Measurements from ENCODE around the gene DGAT2.

DNA sequence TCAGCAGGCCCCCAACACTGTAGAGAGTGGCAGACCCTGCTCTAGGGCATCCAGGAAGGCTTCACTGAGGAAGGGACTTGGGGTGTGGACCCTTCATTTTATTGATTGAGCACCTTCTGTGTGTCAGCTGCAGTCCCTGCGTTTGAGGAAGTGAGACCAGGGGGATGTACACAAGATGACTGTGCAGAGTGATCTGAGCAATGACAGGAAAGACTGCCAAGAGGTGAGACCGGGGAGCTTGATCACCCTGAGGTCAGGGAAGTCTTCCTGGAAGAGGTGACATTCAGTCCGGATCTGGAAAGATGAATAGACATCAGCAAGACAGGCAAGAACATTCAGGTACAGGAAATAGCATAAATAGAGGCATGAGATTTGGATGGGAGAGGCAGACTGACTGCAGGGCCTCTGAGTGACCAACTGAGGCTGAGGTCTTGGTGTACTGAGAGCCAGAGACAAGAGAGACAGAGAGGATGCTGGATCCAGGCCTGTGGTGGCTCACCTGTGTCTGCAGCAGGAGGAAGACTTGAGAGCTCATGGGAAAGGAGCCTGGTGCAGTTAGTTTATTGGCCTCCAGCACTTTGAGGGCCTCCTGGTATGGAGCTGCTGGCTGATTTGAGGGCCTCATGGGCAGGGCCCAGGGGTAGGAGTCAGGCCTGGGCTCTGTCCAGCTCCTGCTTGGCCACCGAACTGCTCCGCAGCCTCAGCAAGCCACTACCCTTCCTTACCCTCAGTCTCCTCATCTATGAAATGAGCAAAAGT lies 5.2 kb downstream of the DGAT2 start:
- TF ChIP-seq, protein P1, sequence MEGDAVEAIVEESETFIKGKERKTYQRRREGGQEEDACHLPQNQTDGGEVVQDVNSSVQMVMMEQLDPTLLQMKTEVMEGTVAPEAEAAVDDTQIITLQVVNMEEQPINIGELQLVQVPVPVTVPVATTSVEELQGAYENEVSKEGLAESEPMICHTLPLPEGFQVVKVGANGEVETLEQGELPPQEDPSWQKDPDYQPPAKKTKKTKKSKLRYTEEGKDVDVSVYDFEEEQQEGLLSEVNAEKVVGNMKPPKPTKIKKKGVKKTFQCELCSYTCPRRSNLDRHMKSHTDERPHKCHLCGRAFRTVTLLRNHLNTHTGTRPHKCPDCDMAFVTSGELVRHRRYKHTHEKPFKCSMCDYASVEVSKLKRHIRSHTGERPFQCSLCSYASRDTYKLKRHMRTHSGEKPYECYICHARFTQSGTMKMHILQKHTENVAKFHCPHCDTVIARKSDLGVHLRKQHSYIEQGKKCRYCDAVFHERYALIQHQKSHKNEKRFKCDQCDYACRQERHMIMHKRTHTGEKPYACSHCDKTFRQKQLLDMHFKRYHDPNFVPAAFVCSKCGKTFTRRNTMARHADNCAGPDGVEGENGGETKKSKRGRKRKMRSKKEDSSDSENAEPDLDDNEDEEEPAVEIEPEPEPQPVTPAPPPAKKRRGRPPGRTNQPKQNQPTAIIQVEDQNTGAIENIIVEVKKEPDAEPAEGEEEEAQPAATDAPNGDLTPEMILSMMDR (IDR thresholded peaks at IDR 0.05): no peak
- no peak for TF ChIP-seq POLR2A (IDR thresholded peaks at IDR 0.05)
- no peak for TF ChIP-seq EP300 (IDR thresholded peaks at IDR 0.05)
